GM12878 (cell line): ENCODE data around the gene EDEM3. TPM values are rescaled to one million over a fixed set of nuclear protein-coding genes. Genes with fewer than 3 reads are reported as not detected.

Experiments
- ATF7 ChIP-seq: fragments of 450-650 bp; IDR thresholded peaks from 2 replicates; pipeline ENCODE4 v1.6.1; 2016; ENCODE audit warnings: low read depth, mild to moderate bottlenecking
- CBX3 ChIP-seq: fragments of 200-600 bp; sonication (generic); IDR thresholded peaks from 2 replicates; pipeline ENCODE4 v1.6.1; 2016; ENCODE audit warnings: low read depth, borderline replicate concordance
- CHD1 ChIP-seq: IDR thresholded peaks from 2 replicates; pipeline ENCODE4 v1.6.1; 2012; ENCODE audit warnings: low read depth, low read length, improper control_type of control experiment
- DPF2 ChIP-seq: fragments of 450-650 bp; IDR thresholded peaks from 2 replicates; pipeline ENCODE4 v1.6.1; 2017; ENCODE audit warnings: mild to moderate bottlenecking
- FOXM1 ChIP-seq: IDR thresholded peaks from 2 replicates; pipeline ENCODE4 v1.6.1; 2012; ENCODE audit warnings: low read depth, mild to moderate bottlenecking, inconsistent platforms, low read length, moderate library complexity
- IRF4 ChIP-seq: IDR thresholded peaks from 2 replicates; pipeline ENCODE4 v1.6.1; 2011; ENCODE audit warnings: low read depth, low read length
- KAT2A ChIP-seq: conservative IDR thresholded peaks from 2 replicates; pipeline ENCODE4 v1.6.1; 2011; ENCODE audit warnings: low read depth, low read length; ENCODE audit not compliant: control insufficient read depth
- LARP7 ChIP-seq: fragments of 450-650 bp; IDR thresholded peaks from 2 replicates; pipeline ENCODE4 v1.6.1; 2017; ENCODE audit warnings: mild to moderate bottlenecking
- MEF2B ChIP-seq: fragments of 450-650 bp; IDR thresholded peaks from 2 replicates; pipeline ENCODE4 v1.6.1; 2018; ENCODE audit warnings: mild to moderate bottlenecking, moderate library complexity; ENCODE audit not compliant: partially characterized antibody, poor library complexity, severe bottlenecking
- MXI1 ChIP-seq: fragments of 150-350 bp; IDR thresholded peaks from 2 replicates; pipeline ENCODE4 v1.6.1; 2011; ENCODE audit warnings: low read depth, mild to moderate bottlenecking, inconsistent platforms, low read length, improper control_type of control experiment
- NR2C1 ChIP-seq: fragments of 450-650 bp; IDR thresholded peaks from 2 replicates; pipeline ENCODE4 v1.6.1; 2017; ENCODE audit warnings: antibody characterized with exemption, mild to moderate bottlenecking, moderate library complexity
- PAX5 ChIP-seq: IDR thresholded peaks from 2 replicates; pipeline ENCODE4 v1.6.1; 2011; ENCODE audit warnings: low read depth, low read length, borderline replicate concordance
- RELA ChIP-seq: fragments of 450-650 bp; IDR thresholded peaks from 2 replicates; pipeline ENCODE4 v1.8.0; 2014; ENCODE audit warnings: borderline replicate concordance; ENCODE audit not compliant: partially characterized antibody
- SIX5 ChIP-seq: IDR thresholded peaks from 2 replicates; pipeline ENCODE4 v1.6.1; 2011; ENCODE audit warnings: mild to moderate bottlenecking, low read depth, low read length, moderate library complexity; ENCODE audit not compliant: severe bottlenecking
- SMAD1 ChIP-seq: fragments of 450-650 bp; IDR thresholded peaks from 2 replicates; pipeline ENCODE4 v1.6.1; 2018; ENCODE audit warnings: mild to moderate bottlenecking, low read depth; ENCODE audit not compliant: partially characterized antibody
- SREBF2 ChIP-seq: IDR thresholded peaks from 2 replicates; pipeline ENCODE4 v1.6.1; 2012; ENCODE audit warnings: mild to moderate bottlenecking, low read length
- TARDBP ChIP-seq: IDR thresholded peaks from 2 replicates; pipeline ENCODE4 v1.6.1; 2016; ENCODE audit warnings: borderline replicate concordance
- YBX1 ChIP-seq: fragments of 450-650 bp; IDR thresholded peaks from 2 replicates; pipeline ENCODE4 v1.6.1; 2016; ENCODE audit warnings: antibody characterized with exemption
- YY1 ChIP-seq: IDR thresholded peaks from 2 replicates; pipeline ENCODE4 v1.6.1; 2011; ENCODE audit warnings: low read depth, mild to moderate bottlenecking, low read length
- ZBED1 ChIP-seq: IDR thresholded peaks from 2 replicates; pipeline ENCODE4 v1.6.1; 2016; ENCODE audit warnings: borderline replicate concordance
- polyA plus RNA-seq, 11 experiments: library from polyadenylated mRNA; depleted of rRNA in 4 of 11; unstranded in 6 of 11; stranded (reverse) in 5 of 11; fragments of >200 nt; fragmentation: Nextera tagmentation in 4 of 11; fragmentation: Illumina TruSeq in 1 of 11; extraction: Ambion mirVana in 4 of 11; extraction: Trizol in 1 of 11; gene quantifications; 1 replicate in 1 of 11; 2 replicates in 10 of 11; pipeline versions ENCODE4 v1.2.1 to v1.2.3, GENCODE V29; 2011 to 2016; ENCODE audit warnings: inconsistent platforms in 2 of 11, missing spikeins in 2 of 11, low read depth in 1 of 11
- total RNA-seq, 4 experiments: library from RNA; depleted of rRNA in 3 of 4; stranded (reverse); fragments of >200 nt in 3 of 4; fragmentation: Illumina TruSeq in 1 of 4; extraction: Trizol in 1 of 4; gene quantifications; 2 replicates each; pipeline versions ENCODE4 v1.2.1 to v1.2.3, GENCODE V29; 2013 to 2021
- TF ChIP-seq, protein P1 (sequence below), 3 experiments: IDR thresholded peaks in 2 of 3; conservative IDR thresholded peaks in 1 of 3; 2 replicates each; pipeline ENCODE4 v1.5.1; 2011; ENCODE audit warnings: low read depth in 3 of 3, low read length in 3 of 3, mild to moderate bottlenecking in 3 of 3, control low read depth in 2 of 3, moderate library complexity in 2 of 3, inconsistent platforms in 1 of 3, mixed read lengths in 1 of 3; ENCODE audit not compliant: control insufficient read depth in 2 of 3, insufficient read depth in 1 of 3; ENCODE audit errors: extremely low read depth in 1 of 3
- TF ChIP-seq, protein P2 (sequence below): fragments of 450-650 bp; IDR thresholded peaks from 2 replicates; pipeline ENCODE4 v1.6.1; 2018; ENCODE audit warnings: borderline replicate concordance, mild to moderate bottlenecking; ENCODE audit not compliant: partially characterized antibody
- TF ChIP-seq, protein P3 (sequence below): fragments of 450-650 bp; IDR thresholded peaks from 2 replicates; pipeline ENCODE4 v1.6.1; 2016; ENCODE audit warnings: mild to moderate bottlenecking, moderate library complexity, borderline replicate concordance

EDEM3 gene
- total and polyA plus RNA-seq, 10 of the 15 experiments (the other 5 are each of a cell fraction or from before 2014, with no cell fraction given): 6.4 to 19.3 (median 14.3) TPM

DNA sequence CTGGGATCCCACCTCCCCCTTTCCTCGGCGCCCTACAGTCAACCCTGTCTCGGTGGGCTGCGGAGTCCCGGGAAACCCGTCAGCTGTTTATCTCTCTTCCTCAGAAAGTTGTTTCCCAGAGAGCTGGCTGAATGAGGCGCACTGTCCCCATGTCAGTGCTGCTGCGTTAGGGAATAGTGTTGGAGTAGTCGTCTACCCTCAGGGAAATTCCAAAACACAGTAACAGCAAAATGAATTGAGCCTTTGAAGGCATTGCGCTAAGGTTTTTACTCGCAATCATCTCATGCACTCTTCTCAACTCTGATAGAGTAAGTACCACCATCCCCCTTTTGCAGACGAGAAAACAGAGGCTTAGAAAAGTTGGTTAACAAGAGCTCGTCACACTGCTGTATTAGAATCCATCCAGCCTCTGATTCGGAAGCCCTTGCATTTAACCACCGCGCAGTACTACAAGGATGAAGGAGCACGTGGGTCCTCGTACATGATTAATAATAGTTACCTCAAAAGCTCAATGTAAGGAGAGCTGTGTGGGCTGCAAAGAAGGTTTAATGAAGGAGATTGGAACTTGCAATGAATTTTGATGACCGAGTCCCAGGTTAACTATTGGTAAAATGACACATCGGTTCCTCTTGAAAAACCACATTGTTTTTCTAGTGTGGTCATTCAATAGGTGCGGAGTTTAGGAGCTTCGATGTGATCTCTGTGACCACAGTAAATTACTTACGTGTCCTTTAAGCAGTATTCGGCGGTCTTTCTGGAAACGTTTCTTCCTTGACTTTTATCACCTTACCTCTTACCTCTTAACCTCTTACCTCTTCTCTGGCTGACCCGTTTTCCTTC is 788 bp upstream of the EDEM3 start (continued):
- TF ChIP-seq YBX1: no peak
- peak; percentile 48; the same call in 1 of the 2 replicates for TF ChIP-seq MXI1
- TF ChIP-seq DPF2: no peak; the same call in 1 of the 2 replicates
- no peak for TF ChIP-seq PAX5
- no peak for TF ChIP-seq ATF7
- no peak for TF ChIP-seq ZBED1
- no peak for TF ChIP-seq SIX5
- TF ChIP-seq, protein P1, sequence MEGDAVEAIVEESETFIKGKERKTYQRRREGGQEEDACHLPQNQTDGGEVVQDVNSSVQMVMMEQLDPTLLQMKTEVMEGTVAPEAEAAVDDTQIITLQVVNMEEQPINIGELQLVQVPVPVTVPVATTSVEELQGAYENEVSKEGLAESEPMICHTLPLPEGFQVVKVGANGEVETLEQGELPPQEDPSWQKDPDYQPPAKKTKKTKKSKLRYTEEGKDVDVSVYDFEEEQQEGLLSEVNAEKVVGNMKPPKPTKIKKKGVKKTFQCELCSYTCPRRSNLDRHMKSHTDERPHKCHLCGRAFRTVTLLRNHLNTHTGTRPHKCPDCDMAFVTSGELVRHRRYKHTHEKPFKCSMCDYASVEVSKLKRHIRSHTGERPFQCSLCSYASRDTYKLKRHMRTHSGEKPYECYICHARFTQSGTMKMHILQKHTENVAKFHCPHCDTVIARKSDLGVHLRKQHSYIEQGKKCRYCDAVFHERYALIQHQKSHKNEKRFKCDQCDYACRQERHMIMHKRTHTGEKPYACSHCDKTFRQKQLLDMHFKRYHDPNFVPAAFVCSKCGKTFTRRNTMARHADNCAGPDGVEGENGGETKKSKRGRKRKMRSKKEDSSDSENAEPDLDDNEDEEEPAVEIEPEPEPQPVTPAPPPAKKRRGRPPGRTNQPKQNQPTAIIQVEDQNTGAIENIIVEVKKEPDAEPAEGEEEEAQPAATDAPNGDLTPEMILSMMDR (IDR thresholded peaks at IDR 0.05 in 2 of 3, conservative IDR thresholded peaks at IDR 0.05 in 1 of 3; ENCODE audit: control insufficient read depth in 2 of 3, extremely low read depth in 1 of 3, insufficient read depth in 1 of 3, low read depth in 3 of 3, low read length in 3 of 3): no peak
- no peak for TF ChIP-seq SMAD1
- TF ChIP-seq MEF2B: peak; percentile 13
- TF ChIP-seq IRF4: no peak
- no peak for TF ChIP-seq TARDBP
- TF ChIP-seq KAT2A: no peak
- peak; percentile 41 for TF ChIP-seq RELA
- TF ChIP-seq CHD1: no peak
- TF ChIP-seq SREBF2: no peak
- TF ChIP-seq CBX3: no peak
- TF ChIP-seq, protein P2, sequence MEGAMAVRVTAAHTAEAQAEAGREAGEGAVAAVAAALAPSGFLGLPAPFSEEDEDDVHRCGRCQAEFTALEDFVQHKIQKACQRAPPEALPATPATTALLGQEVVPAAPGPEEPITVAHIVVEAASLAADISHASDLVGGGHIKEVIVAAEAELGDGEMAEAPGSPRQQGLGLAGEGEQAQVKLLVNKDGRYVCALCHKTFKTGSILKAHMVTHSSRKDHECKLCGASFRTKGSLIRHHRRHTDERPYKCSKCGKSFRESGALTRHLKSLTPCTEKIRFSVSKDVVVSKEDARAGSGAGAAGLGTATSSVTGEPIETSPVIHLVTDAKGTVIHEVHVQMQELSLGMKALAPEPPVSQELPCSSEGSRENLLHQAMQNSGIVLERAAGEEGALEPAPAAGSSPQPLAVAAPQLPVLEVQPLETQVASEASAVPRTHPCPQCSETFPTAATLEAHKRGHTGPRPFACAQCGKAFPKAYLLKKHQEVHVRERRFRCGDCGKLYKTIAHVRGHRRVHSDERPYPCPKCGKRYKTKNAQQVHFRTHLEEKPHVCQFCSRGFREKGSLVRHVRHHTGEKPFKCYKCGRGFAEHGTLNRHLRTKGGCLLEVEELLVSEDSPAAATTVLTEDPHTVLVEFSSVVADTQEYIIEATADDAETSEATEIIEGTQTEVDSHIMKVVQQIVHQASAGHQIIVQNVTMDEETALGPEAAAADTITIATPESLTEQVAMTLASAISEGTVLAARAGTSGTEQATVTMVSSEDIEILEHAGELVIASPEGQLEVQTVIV: no peak
- TF ChIP-seq YY1: no peak
- TF ChIP-seq LARP7: peak; percentile 44; the same call in 1 of the 2 replicates
- no peak for TF ChIP-seq FOXM1
- TF ChIP-seq, protein P3, sequence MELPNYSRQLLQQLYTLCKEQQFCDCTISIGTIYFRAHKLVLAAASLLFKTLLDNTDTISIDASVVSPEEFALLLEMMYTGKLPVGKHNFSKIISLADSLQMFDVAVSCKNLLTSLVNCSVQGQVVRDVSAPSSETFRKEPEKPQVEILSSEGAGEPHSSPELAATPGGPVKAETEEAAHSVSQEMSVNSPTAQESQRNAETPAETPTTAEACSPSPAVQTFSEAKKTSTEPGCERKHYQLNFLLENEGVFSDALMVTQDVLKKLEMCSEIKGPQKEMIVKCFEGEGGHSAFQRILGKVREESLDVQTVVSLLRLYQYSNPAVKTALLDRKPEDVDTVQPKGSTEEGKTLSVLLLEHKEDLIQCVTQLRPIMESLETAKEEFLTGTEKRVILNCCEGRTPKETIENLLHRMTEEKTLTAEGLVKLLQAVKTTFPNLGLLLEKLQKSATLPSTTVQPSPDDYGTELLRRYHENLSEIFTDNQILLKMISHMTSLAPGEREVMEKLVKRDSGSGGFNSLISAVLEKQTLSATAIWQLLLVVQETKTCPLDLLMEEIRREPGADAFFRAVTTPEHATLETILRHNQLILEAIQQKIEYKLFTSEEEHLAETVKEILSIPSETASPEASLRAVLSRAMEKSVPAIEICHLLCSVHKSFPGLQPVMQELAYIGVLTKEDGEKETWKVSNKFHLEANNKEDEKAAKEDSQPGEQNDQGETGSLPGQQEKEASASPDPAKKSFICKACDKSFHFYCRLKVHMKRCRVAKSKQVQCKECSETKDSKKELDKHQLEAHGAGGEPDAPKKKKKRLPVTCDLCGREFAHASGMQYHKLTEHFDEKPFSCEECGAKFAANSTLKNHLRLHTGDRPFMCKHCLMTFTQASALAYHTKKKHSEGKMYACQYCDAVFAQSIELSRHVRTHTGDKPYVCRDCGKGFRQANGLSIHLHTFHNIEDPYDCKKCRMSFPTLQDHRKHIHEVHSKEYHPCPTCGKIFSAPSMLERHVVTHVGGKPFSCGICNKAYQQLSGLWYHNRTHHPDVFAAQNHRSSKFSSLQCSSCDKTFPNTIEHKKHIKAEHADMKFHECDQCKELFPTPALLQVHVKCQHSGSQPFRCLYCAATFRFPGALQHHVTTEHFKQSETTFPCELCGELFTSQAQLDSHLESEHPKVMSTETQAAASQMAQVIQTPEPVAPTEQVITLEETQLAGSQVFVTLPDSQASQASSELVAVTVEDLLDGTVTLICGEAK: no peak
- no peak for TF ChIP-seq NR2C1
